ENCODE data around the gene CCDC77.

GRCh38 chr12:473863-474577, 72.6 kb downstream of the CCDC77 start:
- no peak for TF ChIP-seq EP300 (IDR thresholded peaks at IDR 0.05; ENCODE audit: low read depth)
- no peak for TF ChIP-seq CTCF (IDR thresholded peaks at IDR 0.05)
- TF ChIP-seq POLR2A (IDR thresholded peaks at IDR 0.05), result no peak
